Esophagus muscularis mucosa (tissue), 4 donors: Measurements from ENCODE around the gene ZBTB32. TPM values are rescaled to one million over a fixed set of nuclear protein-coding genes. Genes with fewer than 3 reads are reported as not detected.

Source experiments
- DNase-seq: peaks from one replicate; pipeline ENCODE4 v3.0.0-alpha.2; 2017; ENCODE audit errors: extremely low spot score
- H3K27ac ChIP-seq, 4 donors: fragments of 200-600 bp; sonication (generic); replicated peaks in 1 of 4; 1 replicate in 3 of 4; 2 replicates in 1 of 4; pipeline ENCODE4 v1.5.1; 2016 to 2019; ENCODE audit warnings: mild to moderate bottlenecking in 1 of 4
- H3K27me3 ChIP-seq, 4 donors: fragments of 200-600 bp; sonication (generic); one replicate each; pipeline versions ENCODE4 v1.5.1 to v1.6.0; 2016 to 2019
- H3K36me3 ChIP-seq, 4 donors: fragments of 200-600 bp; sonication (generic); one replicate each; pipeline ENCODE4 v1.5.1; 2016 to 2019
- H3K4me1 ChIP-seq, 4 donors: fragments of 200-600 bp; sonication (generic); one replicate each; pipeline ENCODE4 v1.5.1; 2016 to 2019
- H3K4me3 ChIP-seq, 4 donors: fragments of 200-600 bp; sonication (generic); 1 replicate in 2 of 4; 2 replicates in 2 of 4; pipeline ENCODE4 v1.5.1; 2016 to 2019; ENCODE audit warnings: mild to moderate bottlenecking in 4 of 4, moderate library complexity in 1 of 4
- H3K9me3 ChIP-seq, 4 donors: fragments of 200-600 bp; sonication (generic); 1 replicate in 3 of 4; 2 replicates in 1 of 4; pipeline ENCODE4 v1.5.1; 2016 to 2019
- EP300 ChIP-seq: sonication (generic); formaldehyde crosslinking; IDR thresholded peaks from one replicate; pipeline ENCODE4 v1.6.1; 2017; ENCODE audit warnings: antibody characterized with exemption
- POLR2A ChIP-seq: fragments of 450-650 bp; IDR thresholded peaks from one replicate; pipeline ENCODE4 v1.6.1; 2017; ENCODE audit warnings: antibody characterized with exemption, moderate library complexity, mild to moderate bottlenecking, low read depth
- POLR2AphosphoS5 ChIP-seq, 2 donors: sonication (generic); formaldehyde crosslinking; IDR thresholded peaks; one replicate each; pipeline ENCODE4 v1.6.1; 2017; ENCODE audit warnings: antibody characterized with exemption in 2 of 2
- WGBS: methylation state at CpG from one replicate; pipeline ENCODE4 v1.1.5; 2018; 5-methylcytosine and 5-hydroxymethylcytosine counted together
- intact Hi-C: fragments of 100-400 bp; cut with DNase I; formaldehyde crosslinking; loops from one replicate; pipeline ENCODE4 v1.15.1; 2023
- total RNA-seq, 4 donors: library from RNA; depleted of rRNA; stranded (reverse); fragments of >200 nt; gene quantifications; one replicate each; pipeline versions ENCODE4 v1.1.0 to v1.2.1, GENCODE V29; 2016
- TF ChIP-seq, protein P1 (sequence below), 3 experiments: fragments of 200-600 bp in 2 of 3; fragments of 450-650 bp in 1 of 3; sonication (generic) in 2 of 3; IDR thresholded peaks; one replicate each; pipeline ENCODE4 v1.5.1; 2017 to 2019; ENCODE audit warnings: antibody characterized with exemption in 3 of 3, mild to moderate bottlenecking in 2 of 3, moderate library complexity in 1 of 3

The ZBTB32 gene
- total RNA-seq, 4 donors from 2014 or later, result not detected

DNA sequence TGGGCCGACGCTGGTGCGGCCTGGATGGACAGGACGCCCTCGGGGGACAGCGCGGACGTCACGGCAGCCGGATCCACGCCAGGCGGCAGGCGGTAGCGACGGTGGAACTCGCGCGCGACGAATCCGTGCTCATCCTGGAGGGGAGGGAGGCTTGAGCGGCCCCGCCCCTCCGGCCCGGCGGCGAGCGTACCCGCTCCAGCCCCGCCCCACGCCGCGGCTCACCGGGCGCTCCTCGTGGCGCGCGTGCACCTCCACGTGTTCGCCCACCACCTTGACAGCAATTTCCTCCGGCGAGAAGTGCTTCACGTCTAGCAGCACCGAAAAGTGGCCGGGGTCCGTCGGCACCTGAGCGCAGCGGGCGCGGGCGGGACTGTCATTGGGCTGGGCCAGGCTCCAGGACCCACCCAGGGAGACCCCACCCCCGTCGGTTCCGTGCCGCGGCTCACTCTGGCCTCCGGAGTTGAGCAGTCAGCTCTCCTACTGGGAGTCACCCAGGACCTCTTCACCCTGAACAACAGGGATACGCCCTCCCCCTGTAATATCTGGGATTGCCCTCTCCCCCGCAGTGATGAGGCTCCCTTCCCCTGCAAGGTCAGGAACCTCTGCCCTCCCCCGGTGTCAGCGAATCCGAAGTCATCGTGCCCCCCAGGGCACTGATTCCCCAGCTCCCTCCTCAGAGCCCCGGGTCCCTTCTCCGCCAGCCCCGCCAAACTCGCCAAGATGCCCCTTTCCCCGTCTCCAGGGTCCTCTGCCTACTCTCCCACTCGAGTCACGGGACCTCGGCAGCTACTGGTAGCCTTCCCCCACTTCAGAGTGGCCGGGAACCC lies 51.4 kb downstream of the ZBTB32 start:
- WGBS, result 7% methylated on average over 28 of the region's 74 CpGs
- peak overlapping the region; percentile 93 to 99 (median 98) for H3K27ac ChIP-seq
- peaks cover 26 to 38% (median 31%) of the 10 kb centered on the region in 4 donors for H3K36me3 ChIP-seq
- intact Hi-C loops, result no loop called here
- H3K9me3 ChIP-seq, result no peaks in the 10 kb centered on the region
- peak; percentile 72 for TF ChIP-seq EP300
- TF ChIP-seq, protein P1, sequence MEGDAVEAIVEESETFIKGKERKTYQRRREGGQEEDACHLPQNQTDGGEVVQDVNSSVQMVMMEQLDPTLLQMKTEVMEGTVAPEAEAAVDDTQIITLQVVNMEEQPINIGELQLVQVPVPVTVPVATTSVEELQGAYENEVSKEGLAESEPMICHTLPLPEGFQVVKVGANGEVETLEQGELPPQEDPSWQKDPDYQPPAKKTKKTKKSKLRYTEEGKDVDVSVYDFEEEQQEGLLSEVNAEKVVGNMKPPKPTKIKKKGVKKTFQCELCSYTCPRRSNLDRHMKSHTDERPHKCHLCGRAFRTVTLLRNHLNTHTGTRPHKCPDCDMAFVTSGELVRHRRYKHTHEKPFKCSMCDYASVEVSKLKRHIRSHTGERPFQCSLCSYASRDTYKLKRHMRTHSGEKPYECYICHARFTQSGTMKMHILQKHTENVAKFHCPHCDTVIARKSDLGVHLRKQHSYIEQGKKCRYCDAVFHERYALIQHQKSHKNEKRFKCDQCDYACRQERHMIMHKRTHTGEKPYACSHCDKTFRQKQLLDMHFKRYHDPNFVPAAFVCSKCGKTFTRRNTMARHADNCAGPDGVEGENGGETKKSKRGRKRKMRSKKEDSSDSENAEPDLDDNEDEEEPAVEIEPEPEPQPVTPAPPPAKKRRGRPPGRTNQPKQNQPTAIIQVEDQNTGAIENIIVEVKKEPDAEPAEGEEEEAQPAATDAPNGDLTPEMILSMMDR (IDR thresholded peaks at IDR 0.05), result no peak
- TF ChIP-seq POLR2AphosphoS5 (IDR thresholded peaks at IDR 0.05), result peak; percentile 81 to 85
- TF ChIP-seq POLR2A, result no peak
- H3K4me1 ChIP-seq, result peaks cover 31 to 70% (median 57%) of the 10 kb centered on the region in 4 donors
- H3K27me3 ChIP-seq, result no peaks in the 10 kb centered on the region
- DNase-seq, result peak; percentile 95
- peak overlapping the region; percentile 80 to 95 (median 89) for H3K4me3 ChIP-seq

DNA sequence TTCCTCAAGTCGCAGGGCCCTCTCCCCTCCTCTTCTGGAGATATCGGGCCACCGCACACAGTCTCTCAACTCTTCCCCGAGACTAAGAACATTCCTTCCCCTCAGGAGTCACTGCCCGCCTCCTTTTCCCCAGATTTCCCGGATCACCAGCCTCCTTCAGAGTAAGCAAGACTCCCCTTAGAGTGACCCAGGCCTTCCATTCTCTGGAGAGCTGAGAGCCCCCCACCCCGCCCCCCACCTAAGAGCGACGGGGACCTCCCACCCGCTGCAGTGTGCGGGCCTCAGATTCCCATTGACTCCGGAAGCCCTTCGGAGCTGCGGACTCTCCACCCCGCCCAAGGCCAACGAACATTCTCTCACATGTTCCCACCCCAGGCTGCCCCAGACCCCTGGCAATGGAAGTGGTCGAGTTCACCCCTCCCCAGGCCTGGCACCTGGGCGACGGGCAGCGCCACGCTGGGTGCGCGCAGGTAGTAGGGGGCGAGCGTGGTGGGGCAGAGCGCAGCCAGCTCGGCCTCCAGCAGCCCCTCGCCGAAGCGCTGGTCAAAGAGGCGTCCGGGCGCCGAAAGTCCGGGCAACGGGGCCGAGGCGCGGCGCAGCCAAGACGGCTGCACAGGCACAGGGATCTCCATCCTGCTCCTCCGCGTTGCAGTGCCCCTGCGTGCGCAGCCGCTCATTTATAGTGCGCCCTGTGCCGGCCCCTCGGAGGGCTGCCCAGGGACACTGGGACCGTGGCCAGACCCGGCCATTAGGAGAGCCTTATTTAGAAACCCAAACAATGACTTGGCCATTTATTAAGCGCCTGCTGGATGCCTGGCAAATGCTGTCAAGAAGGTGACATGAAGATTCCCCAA lies 52.2 kb downstream of the ZBTB32 start, which contains the start of gene HSPB6:
Gene HSPB6 (minus strand): TSS at position 653 of the 854 bp plus-strand sequence. CDS start 21 bp downstream, at position 632.
- no peaks in the 10 kb centered on the region for H3K9me3 ChIP-seq
- no peaks in the 10 kb centered on the region for H3K27me3 ChIP-seq
- peaks cover 31 to 64% (median 56%) of the 10 kb centered on the region in 4 donors for H3K4me1 ChIP-seq
- peak within 1 kb of the TSS; percentile 80 to 95 (median 89) for H3K4me3 ChIP-seq
- no peak for DNase-seq
- peak within 1 kb of the TSS; percentile 93 to 99 (median 98) for H3K27ac ChIP-seq
- peaks cover 26 to 45% (median 31%) of the 10 kb centered on the region in 4 donors for H3K36me3 ChIP-seq
- intact Hi-C loops, result no loop called here
- 3% methylated on average over 38 of the region's 52 CpGs for WGBS
- TF ChIP-seq, protein P1 (IDR thresholded peaks at IDR 0.05), result no peak
- peak in 1 of 2 donors; percentile 90 for TF ChIP-seq POLR2AphosphoS5 (IDR thresholded peaks at IDR 0.05)
- TF ChIP-seq EP300, result no peak
- TF ChIP-seq POLR2A, result peak; percentile 66

DNA sequence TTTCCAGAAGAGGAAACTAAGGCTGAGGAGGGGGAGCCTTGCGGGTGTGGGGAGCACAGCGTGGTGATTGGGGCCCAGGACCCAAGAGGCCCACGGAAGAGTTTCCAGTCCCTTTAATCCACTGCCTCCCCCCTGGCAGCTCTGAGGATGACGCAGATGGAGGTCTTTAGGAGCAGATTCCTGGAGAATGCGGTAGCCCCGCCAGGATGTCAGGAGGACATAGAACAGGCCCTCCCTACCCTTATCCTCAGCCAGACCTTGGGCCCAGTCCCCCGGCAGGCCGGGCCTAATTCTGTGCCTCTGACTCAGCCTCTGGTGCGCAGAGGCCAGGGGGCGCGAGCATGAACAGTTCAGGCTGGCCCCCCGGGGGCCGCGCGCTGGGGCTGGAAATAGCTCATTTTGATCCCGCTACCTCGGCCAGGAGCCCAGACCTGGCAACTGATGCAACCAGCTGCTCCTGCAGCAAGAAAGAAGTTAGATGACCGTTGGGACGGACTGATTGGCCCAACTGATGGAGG lies 52.9 kb downstream of the ZBTB32 start:
- H3K36me3 ChIP-seq, result peaks cover 26 to 45% (median 31%) of the 10 kb centered on the region in 4 donors
- intact Hi-C loops, result no loop called here
- H3K4me3 ChIP-seq, result peak overlapping the region; percentile 80 to 95 (median 89)
- H3K27me3 ChIP-seq, result no peaks in the 10 kb centered on the region
- H3K27ac ChIP-seq, result peak overlapping the region; percentile 93 to 99 (median 98)
- peaks cover 31 to 59% (median 54%) of the 10 kb centered on the region in 4 donors for H3K4me1 ChIP-seq
- TF ChIP-seq POLR2AphosphoS5 (IDR thresholded peaks at IDR 0.05) (peak; percentile 84 to 90), POLR2A (peak; percentile 2), EP300 (peak; percentile 69)
- TF ChIP-seq, protein P1 (IDR thresholded peaks at IDR 0.05), result no peak
- no peaks in the 10 kb centered on the region for H3K9me3 ChIP-seq
- WGBS, result 4% methylated on average over 15 of the region's 19 CpGs
- DNase-seq, result peak; percentile 94

DNA sequence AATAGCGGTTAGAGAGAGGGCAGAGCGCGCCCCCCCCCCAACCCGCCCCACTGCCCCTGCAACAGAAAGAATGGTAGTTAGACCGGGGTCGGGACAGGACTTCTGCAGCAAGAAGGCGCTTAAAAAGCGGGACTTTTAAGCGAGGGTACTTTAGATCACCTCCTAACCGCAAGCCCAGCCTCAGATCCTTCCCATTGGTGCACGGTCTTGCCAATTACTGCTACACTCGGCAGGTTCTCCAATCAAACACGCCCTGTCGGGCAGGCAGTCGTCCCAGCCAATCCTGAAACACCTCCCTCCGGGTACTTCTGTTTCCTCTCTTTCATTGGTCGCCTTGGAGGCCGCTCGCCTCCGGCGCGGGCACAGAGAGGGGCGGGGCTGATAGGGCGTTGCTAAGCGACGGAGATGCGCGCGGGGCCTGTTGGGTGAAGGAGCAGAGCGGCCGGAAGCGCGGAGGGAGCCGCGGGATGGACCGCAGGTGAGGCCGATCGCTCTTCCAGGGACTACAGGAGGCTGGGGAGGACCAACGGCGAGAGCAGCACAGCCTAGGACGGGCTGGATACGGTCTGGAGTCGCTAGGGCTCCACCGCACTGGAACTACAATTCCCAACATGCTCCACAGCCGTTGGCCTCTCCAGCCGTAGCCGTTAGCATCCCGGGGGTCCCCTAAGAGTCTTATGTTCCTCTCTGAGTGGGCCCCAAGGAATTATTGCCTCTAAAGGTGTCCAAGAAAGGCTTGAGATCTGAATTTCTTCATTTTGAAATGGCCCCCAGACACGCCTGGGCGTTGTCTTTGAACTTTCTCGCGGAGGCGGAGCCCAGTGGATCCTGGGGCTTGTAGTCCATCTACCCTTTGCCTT lies 53.6 kb downstream of the ZBTB32 start, which contains the start of gene PROSER3:
Gene PROSER3 (plus strand): TSS at position 428 of the 860 bp plus-strand sequence. CDS start 40 bp downstream, at position 468.
- H3K36me3 ChIP-seq, result peaks cover 21 to 45% (median 27%) of the 10 kb centered on the region in 4 donors

More for the DNA sequence above, 53.6 kb downstream of the ZBTB32 start, which contains the start of gene PROSER3:
- Histone ChIP-seq H3K9me3 (no peaks in the 10 kb centered on the region), H3K4me3 (peak within 1 kb of the TSS; percentile 80 to 95 (median 89)), H3K27ac (peak within 1 kb of the TSS; percentile 93 to 99 (median 98)), H3K27me3 (no peaks in the 10 kb centered on the region), H3K4me1 (peaks cover 31 to 59% (median 53%) of the 10 kb centered on the region in 4 donors)
- 1% methylated on average over 24 of the region's 53 CpGs for WGBS
- peak; percentile 100 for DNase-seq
- TF ChIP-seq, protein P1 (IDR thresholded peaks at IDR 0.05), result no peak
- TF ChIP-seq POLR2AphosphoS5 (IDR thresholded peaks at IDR 0.05) (peak; percentile 82 to 95), POLR2A (peak; percentile 85), EP300 (no peak)
- intact Hi-C loops, result no loop called here
